COR-L47 (cell line): ENCODE results near the gene SLC25A25.

Experiments used
- DNase-seq: peaks from one replicate; lab custom pipeline; 2025; lab: John Stamatoyannopoulos, UW

The SLC25A25 gene

DNA sequence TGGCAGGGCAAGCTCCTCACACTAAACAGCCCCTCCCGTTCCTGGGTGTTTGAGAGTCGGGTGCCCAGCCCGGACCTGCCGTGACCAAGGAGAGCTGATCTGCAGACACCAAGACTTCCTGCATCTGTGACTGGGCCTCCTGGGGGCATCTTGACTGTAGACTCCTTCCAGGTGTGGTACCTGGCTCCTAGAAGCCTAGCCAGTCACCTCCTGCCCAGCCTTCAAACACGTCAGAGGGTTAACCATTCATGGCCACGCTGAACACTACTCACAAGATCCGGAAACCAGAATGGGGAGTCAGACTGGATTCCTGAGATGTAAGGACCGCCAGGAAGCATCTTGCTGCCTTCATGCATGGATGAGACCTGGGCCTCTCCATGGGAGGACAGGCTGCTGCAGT is 77.5 kb downstream of the SLC25A25 start:
- no peak for DNase-seq

DNA sequence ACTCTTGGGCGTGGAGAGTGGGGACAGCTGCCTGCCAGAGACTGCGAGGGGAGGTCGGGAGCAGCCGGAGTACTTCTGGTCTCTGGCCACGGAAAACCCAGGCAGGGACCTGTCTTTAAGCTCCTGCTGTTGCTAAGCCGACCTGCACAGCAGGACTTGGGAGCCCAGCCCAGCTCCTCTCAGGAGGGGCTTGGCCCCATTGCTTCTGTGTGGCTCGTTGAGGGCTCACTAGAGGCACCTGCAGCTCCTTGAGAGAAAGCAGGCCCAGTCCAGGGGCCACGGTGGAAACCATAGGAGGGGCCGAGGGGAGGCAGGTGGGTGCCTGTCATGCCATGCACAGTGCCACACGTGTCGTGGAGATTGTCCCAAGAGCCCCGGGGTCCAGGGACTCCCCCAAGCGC is 77.9 kb downstream of the SLC25A25 start:
- no peak for DNase-seq

DNA sequence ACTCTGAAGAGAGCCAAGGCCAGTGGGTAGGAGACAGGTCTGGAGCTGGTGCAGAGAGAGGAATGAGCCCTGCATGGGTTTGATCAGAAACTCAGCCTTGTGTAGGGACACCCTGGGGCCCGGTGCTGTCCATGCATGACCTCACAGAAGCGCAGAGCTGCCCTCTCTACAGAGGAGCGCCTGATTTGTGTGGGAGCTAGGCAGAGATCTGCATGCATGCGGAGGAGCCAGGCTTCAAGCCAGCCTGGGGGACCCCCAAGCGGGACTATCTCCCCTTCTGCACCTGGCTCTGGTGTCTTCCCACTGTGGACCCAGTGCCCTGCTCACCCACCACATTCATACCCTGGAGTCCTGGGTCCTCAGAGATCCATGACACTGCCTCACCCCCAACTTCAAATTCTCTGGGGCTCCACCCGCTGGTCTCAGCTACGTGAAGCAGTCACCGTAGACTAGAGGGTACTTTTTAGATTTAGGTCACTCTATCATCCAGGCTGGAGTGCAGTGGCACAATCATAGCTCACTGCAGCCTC is 78.6 kb downstream of the SLC25A25 start:
- no peak for DNase-seq

DNA sequence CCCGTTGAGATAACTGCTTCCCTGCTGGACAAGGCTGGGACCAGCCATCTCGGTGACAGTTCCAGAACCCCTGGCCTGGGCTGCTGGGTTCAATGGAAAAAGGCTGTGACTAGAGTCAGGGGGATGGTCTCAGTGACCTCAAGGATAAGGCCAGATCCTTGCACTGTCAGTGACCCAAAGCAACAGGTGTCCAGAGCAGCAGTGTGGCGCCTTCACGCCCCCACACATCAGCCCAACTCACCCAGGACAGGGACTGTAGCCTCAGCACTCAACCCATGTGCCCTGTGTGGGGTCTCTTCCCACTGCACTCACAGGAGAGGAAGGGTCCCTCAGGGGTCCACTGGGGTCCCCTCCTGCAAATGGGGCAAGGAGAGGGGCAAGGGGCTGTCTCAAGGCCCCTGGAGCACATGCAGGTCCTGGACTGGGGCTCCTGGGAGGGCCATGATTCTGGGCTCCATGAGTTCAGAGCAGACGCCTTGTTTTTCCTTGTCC is 80.5 kb downstream of the SLC25A25 start:
- no peak for DNase-seq

DNA sequence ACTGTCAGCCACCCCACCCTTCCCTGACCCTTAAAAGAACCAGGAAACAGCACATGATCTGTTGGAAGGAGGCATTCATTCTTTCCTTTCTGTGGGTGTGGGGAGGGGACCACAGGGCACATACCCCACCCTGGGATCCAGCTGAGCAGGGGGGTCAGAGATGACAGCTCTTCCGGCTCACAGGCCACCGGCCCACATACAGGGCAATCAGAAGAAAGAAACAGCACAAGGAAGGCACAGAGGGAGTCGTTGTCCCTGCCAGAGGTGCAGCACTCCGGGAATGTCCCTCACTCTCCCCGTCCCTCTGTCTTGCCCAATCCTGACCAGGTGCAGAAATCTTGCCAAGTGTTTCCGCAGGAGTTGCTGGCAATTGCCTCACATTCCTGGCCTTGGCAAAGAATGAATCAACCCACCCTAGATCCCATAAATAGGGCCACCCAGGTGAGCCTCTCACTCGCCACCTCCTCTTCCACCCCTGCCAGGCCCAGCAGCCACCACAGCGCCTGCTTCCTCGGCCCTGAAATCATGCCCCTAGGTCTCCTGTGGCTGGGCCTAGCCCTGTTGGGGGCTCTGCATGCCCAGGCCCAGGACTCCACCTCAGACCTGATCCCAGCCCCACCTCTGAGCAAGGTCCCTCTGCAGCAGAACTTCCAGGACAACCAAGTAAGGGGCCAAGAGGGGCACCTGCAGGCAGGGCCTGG is 81.1 kb downstream of the SLC25A25 start, which contains the start of gene LCN2:
Gene LCN2 (plus strand): TSS at position 453 of the 701 bp plus-strand sequence. CDS start 73 bp downstream, at position 526.
- no peak for DNase-seq

DNA sequence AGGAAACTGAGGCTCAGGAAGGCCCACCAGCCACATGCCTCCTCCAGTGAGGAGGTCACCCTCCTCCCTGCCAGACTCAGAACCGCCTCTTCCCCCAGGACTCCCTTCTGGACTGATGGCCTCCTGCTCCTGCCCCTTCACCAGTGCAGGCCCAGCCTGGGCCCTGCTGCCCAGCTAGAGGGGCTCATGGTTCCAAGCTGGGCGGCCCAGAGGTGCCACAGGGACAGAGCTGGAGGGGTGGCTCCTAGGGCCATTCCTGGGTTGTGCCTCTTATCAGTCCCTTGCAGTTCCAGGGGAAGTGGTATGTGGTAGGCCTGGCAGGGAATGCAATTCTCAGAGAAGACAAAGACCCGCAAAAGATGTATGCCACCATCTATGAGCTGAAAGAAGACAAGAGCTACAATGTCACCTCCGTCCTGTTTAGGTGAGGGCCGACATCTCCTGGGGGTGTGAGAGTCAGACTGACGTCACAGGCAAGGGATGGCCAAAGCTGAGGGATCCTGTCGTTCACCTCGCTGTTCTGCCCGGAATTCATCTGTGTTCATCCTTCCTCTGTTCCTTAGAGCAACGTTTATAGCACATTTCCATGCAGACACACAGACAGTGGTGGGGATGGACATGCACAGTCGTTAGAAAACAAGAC is 82.0 kb downstream of the SLC25A25 start:
- no peak for DNase-seq

DNA sequence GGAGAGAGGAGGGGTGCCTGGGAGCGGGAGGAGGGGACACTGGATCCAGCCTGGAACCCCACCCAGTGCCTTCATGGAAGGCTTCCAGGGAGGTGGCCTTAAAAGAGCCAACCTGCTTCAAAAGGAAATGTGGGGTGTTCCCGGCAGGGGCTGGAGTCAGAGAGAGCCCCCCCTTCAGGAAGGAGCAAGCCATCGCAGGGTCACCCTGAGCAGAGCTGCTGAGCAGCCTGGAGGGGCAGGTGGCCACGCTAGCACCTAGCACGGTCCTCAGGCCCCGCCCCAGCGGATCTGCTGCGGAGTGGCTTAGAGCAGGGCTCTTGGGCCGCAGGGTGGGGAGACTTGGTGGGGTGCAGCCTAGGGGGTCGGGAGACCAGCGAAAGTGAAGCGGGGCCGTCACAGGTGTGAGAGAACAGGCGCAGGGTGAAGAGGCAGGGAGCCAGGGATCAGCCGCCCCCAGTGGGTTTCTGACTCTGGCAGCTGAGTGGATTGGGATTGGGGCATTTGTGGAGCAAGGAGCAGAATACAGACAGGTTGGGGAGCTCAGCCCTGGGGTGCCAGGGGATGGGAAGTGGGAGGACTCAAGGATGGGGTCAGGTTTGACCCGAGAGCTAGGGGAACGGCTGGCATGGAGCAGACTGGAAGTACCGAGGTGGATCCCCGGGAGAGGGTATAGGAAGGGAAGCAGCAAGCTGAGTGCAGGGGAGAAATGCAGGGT is 82.7 kb downstream of the SLC25A25 start:
- DNase-seq = no peak

DNA sequence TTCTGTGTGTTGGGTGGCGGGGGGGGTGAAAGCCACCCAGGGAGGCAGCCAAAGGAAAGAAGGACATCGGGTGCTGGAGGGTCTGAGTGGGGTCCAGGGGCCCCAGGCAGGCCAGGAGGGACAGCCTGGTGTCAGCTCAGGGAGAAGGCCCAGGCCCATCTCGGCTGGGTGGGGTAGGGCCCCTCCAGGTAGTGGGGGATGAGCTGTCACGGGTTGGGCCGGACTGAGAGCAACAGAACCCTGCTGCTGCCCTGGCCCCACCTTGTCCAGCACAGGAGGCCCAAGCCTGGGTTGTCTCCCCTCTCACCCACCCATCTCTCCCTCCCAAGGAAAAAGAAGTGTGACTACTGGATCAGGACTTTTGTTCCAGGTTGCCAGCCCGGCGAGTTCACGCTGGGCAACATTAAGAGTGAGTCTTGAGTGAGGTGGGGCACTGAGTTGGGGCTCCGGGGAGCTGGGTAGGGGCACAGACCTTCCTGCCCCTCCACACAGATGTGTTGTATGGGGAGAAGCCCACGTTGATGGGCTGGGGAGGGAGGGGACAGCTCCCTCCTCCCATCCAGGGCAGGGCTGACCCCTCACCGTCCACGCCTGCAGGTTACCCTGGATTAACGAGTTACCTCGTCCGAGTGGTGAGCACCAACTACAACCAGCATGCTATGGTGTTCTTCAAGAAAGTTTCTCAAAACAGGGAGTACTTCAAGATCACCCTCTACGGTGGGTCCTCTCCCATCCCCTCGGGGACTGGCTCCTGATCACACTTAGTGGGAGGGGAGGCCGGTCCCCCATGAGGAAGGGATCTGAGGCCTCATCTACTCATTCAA is 83.5 kb downstream of the SLC25A25 start:
- DNase-seq = no peak

DNA sequence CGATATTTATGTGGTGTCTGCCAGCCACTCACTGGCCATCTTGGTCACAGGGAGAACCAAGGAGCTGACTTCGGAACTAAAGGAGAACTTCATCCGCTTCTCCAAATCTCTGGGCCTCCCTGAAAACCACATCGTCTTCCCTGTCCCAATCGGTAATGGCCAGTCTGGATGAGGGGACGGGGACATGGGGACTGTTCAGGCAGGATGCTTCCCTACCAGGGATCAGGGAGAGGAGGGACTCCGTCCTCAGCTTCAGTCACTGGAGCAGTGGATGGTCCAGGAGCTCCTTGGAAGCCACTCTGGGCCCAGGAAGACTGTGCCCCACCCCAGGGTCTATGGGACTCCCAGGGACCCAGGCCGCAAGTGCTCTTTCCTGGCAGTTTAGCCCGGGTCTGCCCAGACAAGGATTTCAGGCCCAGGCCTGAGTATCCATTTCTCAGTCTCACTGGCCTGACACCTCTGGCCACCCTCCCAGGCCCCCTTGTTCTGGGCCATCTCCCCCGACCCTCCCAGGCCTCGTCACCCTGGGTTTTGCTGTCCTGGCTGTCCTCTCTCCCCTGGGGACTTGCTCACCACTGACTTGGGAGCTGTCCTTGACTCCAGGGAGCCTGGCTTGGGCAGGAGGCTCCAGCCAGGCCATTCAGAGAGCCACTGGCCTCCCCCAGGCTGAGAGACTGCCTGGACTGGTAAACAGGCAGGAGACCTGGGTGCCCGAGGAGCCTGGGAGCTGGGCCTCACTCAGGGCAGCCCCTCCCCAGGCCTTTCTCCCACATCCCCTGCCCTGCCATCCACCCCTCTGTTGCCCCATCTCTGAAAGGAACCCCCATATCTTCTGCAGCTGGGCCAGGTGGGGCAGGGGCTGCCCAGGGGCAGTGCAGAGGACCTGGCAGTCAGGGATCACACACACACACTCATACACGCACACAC is 84.4 kb downstream of the SLC25A25 start:
- no peak for DNase-seq

DNA sequence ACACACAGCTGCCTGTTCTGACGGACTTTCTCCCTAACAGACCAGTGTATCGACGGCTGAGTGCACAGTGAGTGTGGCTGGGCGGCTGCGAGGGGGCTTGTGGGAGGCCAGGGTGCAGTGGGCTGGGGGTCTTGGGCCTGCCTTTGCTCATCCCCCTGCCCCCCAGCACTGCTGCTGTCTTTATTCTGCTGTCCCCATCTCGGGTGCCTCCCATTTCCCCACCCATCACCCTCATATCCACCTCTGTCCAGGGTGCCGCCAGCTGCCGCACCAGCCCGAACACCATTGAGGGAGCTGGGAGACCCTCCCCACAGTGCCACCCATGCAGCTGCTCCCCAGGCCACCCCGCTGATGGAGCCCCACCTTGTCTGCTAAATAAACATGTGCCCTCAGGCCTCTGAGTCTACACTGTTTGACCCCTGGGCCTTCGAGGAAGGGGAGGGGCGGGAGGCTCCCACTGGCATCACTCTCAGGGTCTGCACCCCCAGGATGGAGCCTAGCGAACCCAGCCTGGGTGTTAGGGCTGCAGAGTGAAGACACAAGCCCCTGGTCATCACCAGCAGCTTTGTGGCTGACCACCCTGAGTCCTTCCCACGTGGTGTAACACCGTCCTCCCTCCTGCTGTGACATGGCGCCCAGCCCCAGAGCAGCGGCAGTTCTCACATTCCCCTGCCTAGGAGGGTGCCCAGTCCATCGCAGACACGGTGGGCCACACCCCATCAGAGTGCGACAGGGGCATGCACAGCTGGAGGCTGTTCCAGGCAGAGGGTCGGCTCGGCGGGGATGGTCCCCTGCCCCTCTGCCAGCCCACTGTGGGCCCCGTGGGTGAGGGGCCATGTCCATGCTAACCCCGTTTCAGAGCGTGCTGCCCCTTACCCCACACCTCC is 85.3 kb downstream of the SLC25A25 start:
- no peak for DNase-seq

DNA sequence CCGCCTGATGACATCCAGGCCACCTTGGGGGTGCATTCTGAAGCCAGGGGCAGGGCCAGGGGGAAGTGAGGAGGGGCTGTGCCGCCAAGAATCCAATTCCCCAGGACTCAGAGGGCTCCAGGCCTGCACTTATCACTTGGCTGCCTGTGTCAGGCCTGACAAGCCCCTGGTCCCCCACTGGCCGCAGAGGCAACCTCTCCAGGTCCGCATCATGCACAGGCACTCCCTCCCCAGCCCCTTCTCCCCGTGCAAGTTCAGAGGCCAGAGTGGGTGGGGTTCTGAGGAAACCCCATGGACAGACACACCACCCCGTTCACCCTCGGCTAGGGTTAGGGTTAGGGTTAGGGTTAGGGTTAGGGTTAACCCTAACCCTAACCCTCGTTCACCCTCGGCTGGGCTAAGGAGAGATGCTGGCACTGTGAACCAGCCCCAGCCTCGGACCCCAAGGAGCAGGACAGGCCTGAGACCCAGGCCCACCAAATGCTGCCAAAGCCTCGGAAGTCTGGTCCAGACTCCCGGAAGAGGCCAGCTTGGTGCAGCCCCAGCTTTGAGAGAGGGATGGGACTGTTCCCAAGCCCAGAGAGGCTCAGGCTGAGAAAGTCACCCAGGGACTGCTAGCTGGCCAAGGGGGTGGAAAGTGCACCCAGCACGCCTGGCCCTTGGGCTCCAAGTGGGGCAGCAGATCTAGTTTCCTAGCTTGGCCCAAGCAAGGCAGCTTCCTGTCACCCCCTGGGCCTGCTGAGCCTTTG is 86.1 kb downstream of the SLC25A25 start:
- no peak for DNase-seq

DNA sequence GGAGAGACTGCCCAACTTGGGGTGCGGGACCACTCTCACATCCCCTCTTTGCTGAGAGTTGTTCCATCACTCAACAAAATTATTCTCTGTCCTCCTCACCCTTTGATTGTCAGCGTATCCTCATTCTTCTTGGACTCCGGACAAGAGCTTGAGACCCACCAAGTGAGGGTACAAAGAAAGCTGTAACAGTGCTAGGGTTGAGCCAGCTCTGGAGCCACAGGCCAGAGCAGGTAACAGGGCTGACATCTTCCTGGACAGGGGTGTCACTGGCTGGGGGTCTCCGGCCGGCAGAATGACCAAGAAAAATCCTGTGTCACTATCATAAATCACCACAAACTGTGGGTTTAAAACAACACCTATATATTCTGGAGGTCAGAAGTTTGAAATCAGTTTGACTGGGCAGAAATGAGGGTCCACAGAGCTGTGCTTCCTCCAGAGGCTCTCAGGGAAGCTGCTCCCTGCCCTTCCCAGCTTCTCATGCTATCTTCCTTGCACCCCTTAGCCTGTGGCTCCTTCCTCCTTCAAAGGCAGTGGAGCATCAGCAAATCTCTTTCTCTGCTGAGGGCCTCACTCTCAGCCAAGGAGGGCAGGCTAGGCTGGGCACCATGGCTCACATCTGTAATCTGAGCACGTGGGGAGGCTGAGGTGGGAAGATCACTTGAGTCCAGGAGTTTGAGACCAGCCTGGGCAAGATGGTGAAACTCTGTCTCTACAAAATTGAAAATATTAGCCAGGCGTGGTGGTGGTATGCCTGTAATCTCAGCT is 87.9 kb downstream of the SLC25A25 start:
- DNase-seq = no peak
